Central memory CD4-positive, alpha-beta T cell (primary cell): ENCODE data around the gene ARHGEF33.
"Not testable (repeated sequence)": the region's sequence is repeated elsewhere in the genome, so short reads cannot be mapped to it uniquely, and the experiment has no call there.

Experiments
- DNase-seq: peaks from one replicate; pipeline ENCODE4 v3.0.0; 2022

Gene ARHGEF33

GRCh38 chr2:38911191-38911590, 21.5 kb downstream of the ARHGEF33 start:
- DNase-seq = no peak

GRCh38 chr2:38912619-38913018, 22.9 kb downstream of the ARHGEF33 start:
- no peak for DNase-seq

- DNase-seq = no peak
These were observed 32.7 kb downstream of the ARHGEF33 start for GRCh38 chr2:38922389-38922788.

GRCh38 chr2:38922902-38923301, 33.2 kb downstream of the ARHGEF33 start:
- no peak for DNase-seq

GRCh38 chr2:38925982-38926381, 36.3 kb downstream of the ARHGEF33 start:
- DNase-seq = no peak

GRCh38 chr2:38930600-38930999, 40.9 kb downstream of the ARHGEF33 start:
- DNase-seq = no peak

- DNase-seq = no peak
These were observed 42.9 kb downstream of the ARHGEF33 start for GRCh38 chr2:38932586-38932985.

GRCh38 chr2:38933653-38934052, 44.0 kb downstream of the ARHGEF33 start:
- no peak for DNase-seq

- no peak for DNase-seq
These were observed 45.1 kb downstream of the ARHGEF33 start for GRCh38 chr2:38934742-38935141.

- no peak for DNase-seq
These were observed 46.0 kb downstream of the ARHGEF33 start for GRCh38 chr2:38935568-38936172.

- DNase-seq = not testable (repeated sequence)
These were observed 46.8 kb downstream of the ARHGEF33 start for GRCh38 chr2:38936516-38936915.

- DNase-seq = no peak
These were observed 47.9 kb downstream of the ARHGEF33 start for GRCh38 chr2:38937548-38937947.

GRCh38 chr2:38940746-38941145, 51.1 kb downstream of the ARHGEF33 start:
- no peak for DNase-seq

GRCh38 chr2:38943784-38944183, 54.1 kb downstream of the ARHGEF33 start:
- no peak for DNase-seq

GRCh38 chr2:38945372-38945771, 55.7 kb downstream of the ARHGEF33 start:
- DNase-seq = no peak

- DNase-seq = no peak
These were observed 56.2 kb downstream of the ARHGEF33 start for GRCh38 chr2:38945911-38946310.

- DNase-seq = peak; percentile 38
These were observed 57.9 kb downstream of the ARHGEF33 start for GRCh38 chr2:38947241-38948239.

GRCh38 chr2:38948387-38948882, 58.8 kb downstream of the ARHGEF33 start:
- DNase-seq = no peak

- DNase-seq = no peak
These were observed 59.3 kb downstream of the ARHGEF33 start for GRCh38 chr2:38948995-38949394.

GRCh38 chr2:38951766-38952165, 62.1 kb downstream of the ARHGEF33 start:
- no peak for DNase-seq

- no peak for DNase-seq
These were observed 68.3 kb downstream of the ARHGEF33 start for GRCh38 chr2:38957972-38958371.

GRCh38 chr2:38959466-38959865, 69.8 kb downstream of the ARHGEF33 start:
- no peak for DNase-seq

- peak; percentile 60 for DNase-seq
These were observed 70.4 kb downstream of the ARHGEF33 start for GRCh38 chr2:38959938-38960608.
